Activated CD4-positive, alpha-beta T cell treated with anti-CD3 and anti-CD28 coated beads, Interleukin-10, Interleukin-2, amounts not matched to agents 100 ng/mL and 50 ng/mL, durations not matched to agents 16 hours and 8 hours (primary cell): ENCODE data around the gene SHFL.
A peak's percentile ranks its signal among the peaks of the same experiment; 100 is the strongest.

Experiments
- DNase-seq: peaks from one replicate; pipeline ENCODE4 v3.0.0-alpha.2; 2020

SHFL gene

GRCh38 chr19:10088949-10089554 lies 2.9 kb downstream of the SHFL start:
- DNase-seq, result no peak

DNA sequence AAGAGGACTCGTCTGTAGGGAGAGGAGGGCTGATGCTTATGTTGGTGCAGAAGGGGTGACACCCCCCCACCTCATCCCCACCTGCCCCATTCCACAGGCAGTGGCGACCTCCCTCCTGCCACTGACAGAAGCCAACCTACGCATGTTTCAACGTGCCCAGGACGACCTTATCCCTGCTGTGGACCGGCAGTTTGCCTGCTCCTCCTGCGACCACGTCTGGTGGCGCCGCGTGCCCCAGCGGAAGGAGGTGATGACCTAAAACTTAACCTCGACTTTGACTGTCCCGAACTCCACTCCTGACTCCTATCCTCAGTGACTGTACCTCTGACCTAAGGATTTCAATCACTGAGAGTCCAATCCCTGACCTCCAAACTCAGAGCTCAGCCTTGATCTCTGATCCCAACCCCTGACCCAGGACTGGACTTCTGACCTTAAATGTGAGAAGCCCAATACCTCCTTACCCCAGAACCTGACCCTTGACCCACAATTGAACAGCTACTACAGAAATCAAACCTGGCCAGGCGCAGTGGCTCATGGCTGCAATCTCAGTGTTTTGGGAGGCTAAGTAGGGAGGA lies 3.8 kb downstream of the SHFL start:
- DNase-seq, result no peak

GRCh38 chr19:10091370-10091687 lies 5.2 kb downstream of the SHFL start:
- DNase-seq, result no peak

DNA sequence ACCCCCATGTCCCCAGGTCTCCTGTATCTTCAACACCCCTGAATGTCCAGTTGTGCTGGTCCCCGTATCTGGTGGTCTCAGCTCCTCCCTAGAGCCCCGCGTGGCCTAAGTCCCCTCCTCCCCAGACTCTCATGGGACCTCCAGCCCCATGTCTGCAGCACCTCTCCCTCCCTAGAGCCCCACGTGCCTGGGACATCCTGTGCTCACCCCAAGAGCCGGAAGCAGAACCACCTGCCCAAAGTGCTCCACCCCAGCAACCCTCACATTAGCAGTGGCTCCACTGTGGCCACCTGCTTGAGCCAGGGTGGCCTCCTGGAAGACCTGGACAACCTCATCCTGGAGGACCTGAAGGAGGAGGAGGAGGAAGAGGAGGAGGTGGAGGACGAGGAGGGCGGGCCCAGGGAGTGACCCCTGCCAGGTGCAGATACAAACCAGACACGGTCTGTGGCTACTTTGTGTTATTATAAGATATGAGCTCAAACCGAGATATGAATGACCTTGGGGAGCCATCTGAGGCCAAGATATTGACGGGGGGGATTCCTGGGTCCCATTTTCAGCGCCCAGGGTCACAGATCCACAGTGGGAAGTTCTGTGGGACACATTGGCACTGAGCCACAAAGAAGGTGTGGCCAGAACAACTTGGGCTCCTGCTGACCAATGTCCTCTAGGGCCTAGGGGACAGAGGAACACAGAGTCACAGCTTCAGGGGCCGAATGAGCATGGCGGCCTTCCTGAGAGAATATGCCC lies 6.0 kb downstream of the SHFL start:
- no peak for DNase-seq

GRCh38 chr19:10092648-10093294 lies 6.7 kb downstream of the SHFL start:
- no peak for DNase-seq

- no peak for DNase-seq
These were observed 7.4 kb downstream of the SHFL start for GRCh38 chr19:10093295-10094186.

DNA sequence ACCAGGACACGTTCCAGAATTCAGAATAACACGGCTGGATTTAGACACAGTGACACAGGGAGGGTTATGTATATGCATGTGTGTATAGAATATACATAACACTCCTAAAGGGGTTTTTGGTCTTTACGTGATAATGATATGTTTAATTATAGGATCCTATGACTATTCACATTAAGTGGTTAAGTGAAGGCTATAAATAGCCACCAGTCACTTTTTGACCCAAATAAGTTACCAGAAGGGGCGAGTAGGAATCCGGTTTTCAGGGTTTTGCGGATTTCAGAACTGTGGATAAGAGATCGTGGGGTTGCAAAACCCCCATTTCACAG lies 9.5 kb downstream of the SHFL start:
- no peak for DNase-seq

DNA sequence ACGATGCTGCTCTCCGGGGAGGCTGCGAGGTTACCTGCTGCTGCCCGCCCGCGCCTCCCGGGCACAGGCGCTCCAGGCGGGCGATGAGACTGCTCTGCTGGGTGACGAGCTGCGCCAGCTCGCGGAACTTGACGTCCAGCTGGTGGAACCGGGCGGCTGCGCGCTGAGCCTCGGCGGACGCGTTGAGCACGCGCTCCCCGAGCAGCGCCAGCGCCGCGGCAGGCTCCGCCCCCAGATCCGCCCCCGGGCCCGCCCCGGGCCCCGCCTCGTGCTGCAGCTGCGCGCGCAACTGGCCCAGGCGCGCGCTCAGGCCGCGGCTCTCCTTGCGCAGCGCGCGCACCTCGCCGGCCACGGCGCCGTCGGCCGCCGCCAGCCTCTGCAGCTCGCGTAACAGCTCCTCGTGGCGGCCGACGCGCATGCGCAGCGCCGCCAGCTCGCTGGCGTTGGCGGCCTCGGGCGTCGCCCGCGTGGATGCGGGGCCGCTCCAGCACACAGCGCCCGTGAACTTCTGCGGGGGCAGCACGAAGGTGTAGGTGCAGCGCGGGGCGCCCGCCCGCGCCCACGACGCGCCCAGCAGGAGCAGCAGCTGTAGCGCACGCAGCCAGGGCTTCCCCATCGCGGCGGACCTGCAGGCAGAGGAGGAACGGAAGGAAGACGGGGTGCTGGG lies 10.0 kb downstream of the SHFL start:
- peak; percentile 96 for DNase-seq

GRCh38 chr19:10096615-10096963 lies 10.5 kb downstream of the SHFL start:
- DNase-seq, result no peak

DNA sequence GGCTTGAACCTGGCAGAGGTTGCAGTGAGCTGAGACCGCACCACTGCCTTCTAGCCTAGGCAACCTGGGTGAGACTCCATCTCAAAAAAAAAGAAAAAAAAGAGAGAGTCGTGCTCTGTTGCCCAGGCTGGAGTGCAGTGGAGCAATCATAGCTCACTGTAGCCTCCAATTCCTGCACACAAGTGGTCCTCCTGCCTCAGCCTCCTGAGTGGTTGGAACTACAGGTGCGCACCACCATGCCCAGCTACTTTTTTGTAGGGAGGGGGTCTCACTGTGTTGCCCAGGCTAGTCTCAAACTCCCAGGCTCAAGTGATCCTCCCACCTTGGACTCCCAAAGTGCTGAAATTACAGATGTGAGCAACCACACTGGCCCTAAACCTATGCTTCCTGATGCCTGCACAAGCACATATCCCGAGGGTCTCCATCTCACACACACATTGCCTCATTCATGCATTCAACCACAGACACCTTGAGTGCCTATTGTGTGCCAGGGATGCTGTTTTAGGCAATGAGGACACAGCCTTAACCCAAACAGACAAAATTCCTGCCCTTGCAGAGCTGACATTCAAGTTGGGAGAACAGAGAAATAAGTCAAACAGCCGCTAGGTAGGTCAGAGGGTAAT lies 14.2 kb downstream of the SHFL start:
- no peak for DNase-seq

- DNase-seq, result no peak
These were observed 16.7 kb downstream of the SHFL start for GRCh38 chr19:10102787-10103236.

DNA sequence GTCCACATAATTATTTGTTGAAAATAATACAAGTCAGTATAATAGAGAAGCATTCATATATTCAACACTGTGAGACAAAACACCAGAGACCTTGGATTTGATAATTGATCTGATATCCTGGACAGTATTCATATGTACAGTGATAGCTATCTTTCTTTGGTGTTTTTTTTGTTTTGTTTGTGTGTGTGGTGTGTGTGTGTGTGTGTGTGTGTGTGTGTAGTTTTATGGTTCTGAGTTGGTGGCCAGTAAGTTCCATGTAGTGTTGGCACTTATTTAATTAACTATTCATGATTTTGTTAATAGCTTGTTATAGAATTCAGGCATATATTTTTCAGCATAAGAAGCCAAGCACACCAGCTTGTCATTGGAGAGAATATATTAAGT lies 18.0 kb downstream of the SHFL start:
- no peak for DNase-seq

GRCh38 chr19:10104665-10105508 lies 18.8 kb downstream of the SHFL start:
- DNase-seq, result peak; percentile 90

DNA sequence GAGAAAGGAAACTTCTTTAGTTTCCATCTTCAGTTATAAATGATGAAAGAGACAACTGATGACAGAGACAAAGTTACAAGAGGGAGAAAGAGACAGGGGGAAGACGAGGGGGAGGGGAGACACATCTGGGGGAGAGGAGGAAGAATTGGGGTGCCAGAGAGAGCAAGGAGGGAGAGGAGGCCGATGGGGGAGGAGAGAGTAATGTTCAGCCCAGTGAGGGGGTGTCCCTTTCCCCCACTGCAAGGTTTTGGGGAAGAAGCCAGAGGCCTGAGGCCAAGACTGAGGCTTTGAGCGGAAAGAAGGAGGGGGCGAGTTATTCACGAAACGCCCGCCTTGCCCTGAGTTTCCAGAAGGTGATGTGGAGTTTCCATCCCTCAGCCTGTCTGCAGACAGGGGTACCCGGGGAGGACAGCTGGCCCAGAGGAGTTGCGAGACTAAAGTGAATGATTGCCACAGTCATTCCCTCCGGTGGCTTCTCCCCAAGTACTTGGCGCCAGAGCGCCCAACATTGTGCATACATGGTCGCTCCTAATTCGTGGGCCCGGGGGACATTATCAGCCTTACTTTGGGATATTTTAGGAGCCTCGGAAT lies 19.5 kb downstream of the SHFL start:
- DNase-seq, result peak; percentile 76

DNA sequence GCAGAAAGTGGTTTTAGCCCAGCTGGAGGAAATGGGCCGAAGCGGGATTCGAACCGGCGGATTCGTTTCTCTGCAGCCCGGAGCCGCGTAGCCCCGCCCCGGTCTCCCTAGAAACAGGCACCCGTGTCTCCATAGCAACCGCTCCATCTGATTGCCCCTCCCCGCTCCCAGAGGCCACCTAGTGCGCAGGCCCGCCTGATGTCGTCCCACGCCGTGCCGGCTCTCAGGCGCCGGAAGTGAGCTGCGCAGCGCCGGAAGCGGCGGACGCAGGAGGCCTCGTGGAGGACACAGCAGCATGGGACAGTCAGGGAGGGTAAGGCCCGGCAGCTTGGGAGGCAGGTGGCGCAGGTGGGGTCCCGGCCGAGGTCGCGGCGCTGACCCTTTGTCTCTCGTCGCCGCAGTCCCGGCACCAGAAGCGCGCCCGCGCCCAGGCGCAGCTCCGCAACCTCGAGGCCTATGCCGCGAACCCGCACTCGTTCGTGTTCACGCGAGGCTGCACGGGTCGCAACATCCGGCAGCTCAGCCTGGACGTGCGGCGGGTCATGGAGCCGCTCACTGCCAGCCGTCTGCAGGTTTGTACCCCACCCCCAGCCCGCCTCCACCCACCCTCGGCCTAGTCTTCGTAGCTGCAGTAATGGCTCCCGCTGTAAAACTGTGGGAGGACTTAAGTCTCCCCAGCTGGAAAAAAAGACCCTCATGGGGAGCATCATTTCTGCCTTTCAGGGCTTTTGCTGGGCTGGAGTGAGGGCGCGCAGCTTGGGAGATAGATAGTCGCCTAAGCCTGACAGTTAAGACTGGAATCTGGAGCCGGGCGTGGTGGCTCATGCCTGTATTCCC lies 20.2 kb downstream of the SHFL start, which contains the start of gene PPAN:
Gene PPAN (plus strand): TSS at position 263 of the 837 bp plus-strand sequence. CDS start 33 bp downstream, at position 296.
- peak; percentile 99 for DNase-seq

- DNase-seq, result no peak
These were observed 21.1 kb downstream of the SHFL start for GRCh38 chr19:10107254-10107653.

GRCh38 chr19:10107817-10108367 lies 21.8 kb downstream of the SHFL start:
- DNase-seq, result no peak

DNA sequence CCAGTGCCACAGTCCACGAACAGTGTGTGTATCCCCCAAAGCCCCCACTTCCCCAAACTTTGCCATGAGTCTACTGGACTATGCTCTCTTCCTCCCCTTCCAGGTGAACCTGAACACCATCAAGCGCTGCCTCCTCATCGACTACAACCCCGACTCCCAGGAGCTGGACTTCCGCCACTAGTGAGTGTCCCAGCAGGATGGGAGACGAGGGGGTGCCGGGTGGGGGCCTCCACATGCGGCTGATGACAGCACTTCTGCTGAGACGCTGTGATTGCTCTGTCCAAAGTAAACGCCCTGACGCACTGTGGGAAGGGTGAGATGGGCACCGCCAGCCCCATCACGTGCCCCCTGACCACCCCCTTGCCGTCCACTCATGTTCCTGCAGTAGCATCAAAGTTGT lies 23.4 kb downstream of the SHFL start:
- no peak for DNase-seq
